ENCODE results near the gene PARP6.
A peak's percentile ranks its signal among the peaks of the same experiment; 100 is the strongest.

PARP6 gene

DNA sequence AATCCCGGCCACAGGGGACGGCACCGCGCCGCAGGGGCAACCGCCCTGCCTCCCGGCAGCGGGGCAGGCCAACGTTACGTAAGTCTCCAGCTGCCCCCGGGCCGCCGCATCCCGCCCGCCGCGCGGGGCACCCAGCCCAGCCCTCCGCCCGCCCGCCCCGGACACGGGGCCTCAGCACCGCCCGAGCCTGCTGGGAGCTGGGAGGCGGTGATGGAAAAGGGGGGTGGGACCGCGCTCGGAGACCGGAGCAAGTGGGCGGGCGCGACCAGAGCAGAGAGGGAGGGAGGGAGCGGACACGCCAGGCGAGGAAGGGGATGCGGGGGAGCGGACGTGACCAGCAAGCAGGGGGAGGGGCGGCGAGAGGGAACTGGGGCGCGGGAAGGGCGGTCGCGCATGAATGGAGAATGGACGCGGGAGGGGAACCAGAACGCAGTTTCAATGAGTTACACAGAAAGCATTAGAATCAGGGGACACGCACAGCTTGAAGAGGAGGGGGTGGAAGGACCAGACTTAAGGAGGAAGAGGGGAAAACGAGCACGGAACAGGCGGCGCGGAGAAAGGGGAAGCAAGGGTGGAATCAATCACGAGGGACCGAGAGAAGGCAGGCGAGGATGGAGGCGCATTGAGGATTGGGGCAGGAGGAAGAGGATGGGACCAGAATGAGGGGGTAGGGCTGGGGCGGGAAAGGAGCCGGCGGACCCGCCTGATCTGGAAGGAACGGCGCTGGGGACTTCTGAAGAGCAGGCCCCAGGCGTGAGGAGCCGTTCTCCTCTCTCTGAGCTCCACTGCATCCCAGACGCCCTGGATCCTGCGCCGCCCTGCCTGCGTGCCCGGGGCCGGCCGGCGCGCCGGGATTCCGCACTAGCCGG, 41.9 kb downstream of the PARP6 start:
- peak; percentile 56 for DNase-seq

DNA sequence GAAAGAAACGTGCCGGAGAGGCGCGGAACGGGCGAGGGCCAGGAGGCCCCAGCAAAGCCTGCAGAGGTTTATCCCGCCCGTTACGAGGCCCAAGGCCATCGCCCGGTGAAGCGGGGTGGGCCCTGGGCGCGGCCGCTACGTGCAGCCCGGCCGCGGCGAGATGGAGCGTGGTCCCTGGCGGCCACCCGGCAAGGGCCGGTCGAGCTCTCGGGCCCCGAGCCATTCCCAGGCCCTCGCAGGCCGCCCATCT, 42.5 kb downstream of the PARP6 start:
- no peak for DNase-seq

DNA sequence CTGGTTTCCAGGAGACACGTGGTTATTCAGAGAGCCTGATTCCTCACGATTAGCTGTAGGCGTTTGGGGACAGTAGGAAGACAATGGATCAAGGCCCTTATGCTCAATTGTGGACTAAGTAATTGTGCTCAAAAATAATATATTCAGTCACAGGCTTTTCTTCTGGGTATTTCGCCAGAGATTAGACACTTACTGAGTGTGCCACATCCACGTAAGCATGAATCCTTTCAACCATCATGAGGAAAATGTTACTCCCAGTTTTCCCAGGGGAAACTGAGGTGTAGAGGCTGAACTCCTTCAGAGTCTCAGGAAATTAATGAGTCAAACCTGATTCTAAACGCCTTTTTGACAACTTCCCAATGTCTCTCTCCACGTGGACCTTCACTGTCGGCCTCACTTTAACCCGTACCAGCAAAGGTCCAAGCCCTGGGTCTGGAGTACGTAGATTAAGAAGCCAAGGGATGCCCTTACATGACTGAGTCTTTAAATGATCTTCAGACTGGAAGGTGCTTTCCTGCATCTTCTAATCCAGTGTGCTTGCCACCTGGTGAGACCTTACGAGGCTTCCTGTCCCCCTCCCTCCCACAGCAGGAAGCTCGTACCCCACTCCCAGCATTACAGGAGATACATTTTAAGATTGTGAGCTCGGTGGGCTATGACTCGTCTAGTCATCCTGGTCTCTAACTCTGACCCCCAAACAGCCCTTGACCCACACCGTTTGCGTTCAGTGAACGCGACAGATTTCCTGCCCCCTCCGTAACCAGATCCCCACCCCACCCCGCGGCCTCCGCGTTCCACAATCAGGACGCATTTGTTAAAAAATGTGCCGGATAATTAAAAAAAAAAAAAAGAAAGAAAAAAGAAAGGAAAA, 43.0 kb downstream of the PARP6 start:
- peak; percentile 22 for DNase-seq

DNA sequence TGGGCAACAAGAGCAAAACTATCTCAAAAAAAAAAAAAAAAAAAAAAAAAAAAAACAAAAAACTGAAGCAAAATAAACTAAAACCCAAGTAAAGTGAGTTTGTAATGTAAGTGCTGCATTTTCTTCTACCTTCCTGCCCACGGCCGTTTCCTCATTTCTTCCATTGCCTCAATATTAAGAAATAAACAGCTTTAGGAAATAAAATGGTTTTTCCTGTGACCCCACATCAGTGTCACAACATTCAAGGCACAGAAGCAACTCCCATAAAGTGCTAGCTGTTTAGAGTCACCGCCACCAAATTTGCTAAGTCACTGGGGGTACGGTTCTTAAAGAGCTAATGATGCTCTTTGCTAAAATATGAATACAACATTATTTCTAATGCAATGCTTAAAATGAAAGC, 44.6 kb downstream of the PARP6 start:
- no peak for DNase-seq

DNA sequence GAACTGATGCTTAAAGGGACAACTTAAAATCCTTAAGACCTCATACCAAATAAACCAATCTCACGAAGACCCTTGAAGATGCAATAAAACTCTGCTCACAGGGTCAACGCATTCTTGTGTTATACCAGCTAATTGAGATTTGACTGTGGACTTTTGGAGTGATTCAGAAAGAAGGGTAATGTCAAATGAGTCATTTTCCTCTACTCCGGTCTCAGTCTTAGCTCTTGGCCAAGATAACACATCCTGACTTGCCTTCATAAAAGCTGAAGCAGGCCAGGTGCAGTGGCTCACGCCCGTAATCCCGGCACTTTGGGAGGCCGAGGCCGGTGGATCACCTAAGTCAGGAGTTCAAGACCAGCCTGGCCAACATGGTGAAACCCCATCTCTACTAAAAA, 45.2 kb downstream of the PARP6 start:
- DNase-seq: peak; percentile 22

DNA sequence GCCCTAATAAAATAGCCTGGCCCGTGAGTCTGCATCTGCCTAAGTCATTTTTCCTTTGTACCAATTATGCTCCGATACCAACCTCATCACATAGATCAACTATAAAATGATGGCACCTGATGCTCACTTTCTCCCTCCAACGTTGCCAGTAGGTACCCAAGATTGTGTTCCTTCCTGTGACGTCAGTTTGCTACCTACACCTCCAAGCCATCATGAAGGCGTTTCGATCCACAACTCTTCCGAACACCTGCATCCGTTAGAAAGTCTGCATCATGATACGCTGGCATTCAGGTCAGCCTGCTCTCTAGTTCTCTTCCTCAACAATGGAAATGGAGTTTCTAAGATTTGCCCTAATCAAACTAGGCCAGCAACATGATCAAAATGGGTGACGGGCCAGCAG, 49.1 kb downstream of the PARP6 start:
- no peak for DNase-seq

DNA sequence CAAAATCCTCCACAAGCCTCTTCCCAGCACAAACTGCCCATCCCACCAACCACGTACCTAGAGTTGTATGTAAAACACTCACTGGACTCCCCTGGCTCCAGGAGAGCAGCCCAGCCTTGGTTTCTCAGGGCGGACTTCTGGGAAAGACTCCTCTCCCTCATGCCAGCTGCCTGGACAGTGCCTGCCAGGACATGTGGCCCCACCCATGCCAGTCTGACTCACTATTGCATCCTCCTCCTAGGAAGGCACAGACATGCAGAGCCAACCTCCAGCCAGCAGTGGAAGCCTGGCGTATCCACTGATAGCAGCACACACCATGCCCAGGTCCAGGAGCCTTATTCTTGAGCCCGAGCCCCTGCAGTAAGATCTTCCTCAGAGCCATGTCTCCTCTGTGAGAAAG, 50.0 kb downstream of the PARP6 start:
- no peak for DNase-seq

DNA sequence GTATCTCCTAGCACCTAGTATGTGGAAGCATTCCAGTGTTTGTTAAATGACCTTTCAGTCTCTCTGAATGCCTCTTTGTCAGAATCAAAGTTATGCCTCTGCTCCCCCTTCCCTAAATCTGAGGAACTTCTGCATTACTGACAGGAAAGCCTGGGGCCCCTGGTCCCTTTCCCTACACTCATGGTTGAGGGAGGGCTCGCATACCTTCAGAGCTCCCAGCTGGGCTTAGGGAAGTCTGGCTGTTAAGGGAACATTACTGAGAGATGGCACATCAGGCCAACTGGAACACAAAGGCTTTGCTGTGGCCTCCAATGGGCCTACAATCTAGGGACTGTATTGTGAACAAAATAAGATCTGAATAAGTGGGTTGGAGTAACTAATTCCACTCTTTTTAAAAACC, 51.7 kb downstream of the PARP6 start:
- DNase-seq: no peak

DNA sequence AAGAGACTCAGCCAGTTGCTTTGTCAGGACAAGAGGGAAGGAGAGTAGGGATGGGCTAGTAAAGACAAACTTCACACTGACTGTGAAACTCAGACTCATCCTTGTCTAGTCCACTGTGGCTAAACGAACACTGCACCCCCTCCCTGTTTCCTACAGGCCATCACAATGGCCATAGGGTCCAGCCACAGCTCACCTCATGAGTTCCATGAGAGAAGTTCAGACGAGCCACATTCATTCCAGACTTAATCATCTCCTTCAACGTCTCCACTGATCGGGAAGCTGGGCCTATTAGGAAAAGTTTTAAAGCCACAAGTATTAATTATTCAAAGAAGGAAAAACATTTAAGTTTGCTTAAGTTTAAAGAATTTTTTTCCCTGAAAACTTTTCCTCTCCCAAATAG, 55.1 kb downstream of the PARP6 start:
- no peak for DNase-seq

DNA sequence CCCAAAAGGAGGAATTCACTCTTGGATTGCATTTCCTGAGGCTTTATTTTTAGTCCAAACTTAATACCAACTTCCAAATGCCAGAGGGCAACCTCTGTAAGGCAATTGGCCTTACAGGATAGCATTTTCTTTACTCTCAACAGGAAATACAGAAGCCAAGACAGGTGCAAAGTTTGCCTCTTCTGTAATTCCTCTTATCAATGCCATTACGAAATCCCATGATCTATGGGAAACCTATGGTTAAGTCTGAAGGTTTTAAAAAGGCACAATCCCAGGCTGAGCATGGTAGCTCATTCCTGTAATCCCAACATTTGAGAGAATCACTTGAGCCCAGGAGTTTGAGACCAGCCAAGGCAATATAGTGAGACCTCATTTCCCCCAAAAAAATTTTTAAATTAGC, 56.3 kb downstream of the PARP6 start:
- DNase-seq: no peak

DNA sequence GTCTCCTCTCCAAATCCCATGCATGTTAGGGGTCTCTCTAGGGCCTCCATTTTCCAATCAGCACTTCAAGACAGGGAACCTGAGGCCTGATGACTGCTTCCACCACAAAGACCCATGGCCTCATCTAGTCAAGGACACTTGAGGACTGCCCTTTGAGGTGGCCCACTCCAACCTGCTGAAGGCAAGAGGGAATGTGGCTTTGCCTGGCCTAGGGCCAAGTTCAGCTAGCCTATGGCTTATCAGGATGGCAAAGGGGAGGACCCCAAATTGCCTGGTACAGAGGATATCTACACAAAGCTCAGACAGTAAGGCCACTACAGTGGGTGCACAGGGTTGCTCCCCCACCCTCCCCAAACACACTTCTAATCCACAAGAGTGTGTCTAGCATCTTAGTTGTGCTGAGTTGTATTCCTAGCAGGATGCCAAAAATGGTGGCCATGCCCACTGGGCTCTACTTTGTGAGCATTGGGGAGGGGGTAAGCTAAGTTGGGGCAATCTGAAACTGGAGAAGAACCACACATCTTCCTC, 64.7 kb downstream of the PARP6 start:
- no peak for DNase-seq

DNA sequence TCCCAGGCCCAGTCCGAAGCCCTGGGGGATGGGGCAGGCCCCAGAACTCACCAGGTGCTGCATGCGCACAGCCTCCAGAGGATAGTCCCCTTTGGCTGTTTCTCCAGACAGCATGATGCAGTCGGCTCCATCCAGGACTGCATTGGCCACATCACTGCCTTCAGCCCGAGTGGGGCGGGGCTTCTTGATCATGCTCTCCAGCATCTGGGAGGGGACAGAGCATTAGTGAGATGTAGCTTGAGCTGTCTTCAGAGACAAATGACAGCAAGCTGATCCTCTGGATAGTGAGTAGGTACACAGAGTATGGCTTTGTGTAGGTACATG, 65.7 kb downstream of the PARP6 start:
- no peak for DNase-seq

DNA sequence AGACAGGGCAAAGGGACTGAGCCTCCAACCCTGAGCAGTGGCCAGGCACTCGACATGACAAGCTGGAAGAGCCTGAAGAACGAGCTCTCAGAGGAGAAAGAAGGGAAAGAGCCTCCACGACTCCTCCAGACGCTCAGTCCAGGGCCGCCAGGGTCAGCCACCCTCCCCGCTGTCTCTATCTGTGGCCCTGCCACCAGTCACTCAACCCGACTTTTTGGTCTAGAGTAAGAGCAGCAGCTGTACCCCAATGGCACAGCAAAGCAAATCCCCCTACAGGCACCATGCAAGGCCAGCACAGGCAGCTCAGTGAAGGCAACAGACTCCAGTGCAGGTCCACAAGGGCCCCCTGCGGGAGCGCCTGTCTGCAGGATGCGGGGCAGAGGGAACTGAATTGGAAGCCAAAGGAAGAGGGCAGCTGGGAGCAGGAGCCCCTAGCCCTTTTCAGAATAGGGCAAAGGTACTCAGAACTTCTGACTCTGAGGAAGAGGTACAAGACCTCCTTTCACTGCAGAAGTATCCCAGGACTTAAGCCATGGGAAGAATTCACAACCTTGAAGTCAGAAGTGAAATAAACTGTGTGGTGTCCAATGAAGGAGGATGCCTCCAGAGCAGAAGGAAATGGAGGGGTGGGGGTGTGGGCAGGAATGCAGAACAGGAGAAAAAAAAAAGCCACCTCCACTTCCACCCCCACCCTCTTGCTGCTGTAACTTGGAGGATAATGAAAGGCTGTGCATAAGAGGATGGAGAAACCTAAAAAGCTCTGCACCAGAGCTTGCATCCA, 66.3 kb downstream of the PARP6 start:
- no peak for DNase-seq

DNA sequence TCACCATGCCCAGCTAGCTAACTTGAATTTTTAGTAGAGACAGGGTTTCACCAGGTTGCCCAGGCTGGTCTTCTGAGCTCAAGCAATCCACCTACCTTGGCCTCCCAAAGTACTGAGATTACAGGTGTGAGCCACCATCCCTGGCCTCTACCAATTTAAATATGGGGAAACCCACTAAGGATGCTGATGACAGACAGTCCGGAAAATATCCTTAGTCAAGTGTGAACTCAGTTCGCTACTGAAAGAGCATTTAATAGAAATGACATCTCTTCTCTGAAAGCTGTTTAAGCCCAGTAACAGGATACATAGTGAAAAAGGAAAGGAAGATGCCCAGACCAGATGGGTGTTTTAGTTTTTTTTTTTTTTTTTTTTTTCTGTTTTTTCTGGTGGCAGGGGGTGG, 67.1 kb downstream of the PARP6 start:
- no peak for DNase-seq

DNA sequence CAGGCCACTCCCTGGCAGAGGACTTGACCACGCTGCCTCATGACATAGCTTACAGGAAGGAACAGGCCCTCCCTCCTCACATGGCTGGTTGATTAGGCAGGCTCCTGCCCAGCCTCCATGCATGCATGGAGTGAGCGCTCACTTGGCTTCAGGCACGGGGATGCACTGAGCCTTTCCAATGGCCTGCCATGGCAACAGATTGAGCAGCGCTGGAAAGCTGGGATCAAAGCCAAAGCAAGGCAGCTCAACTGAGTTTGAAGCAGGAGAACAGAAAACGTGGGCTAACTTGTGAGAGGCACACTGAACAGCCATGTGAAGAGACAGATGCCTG, 68.9 kb downstream of the PARP6 start:
- no peak for DNase-seq

DNA sequence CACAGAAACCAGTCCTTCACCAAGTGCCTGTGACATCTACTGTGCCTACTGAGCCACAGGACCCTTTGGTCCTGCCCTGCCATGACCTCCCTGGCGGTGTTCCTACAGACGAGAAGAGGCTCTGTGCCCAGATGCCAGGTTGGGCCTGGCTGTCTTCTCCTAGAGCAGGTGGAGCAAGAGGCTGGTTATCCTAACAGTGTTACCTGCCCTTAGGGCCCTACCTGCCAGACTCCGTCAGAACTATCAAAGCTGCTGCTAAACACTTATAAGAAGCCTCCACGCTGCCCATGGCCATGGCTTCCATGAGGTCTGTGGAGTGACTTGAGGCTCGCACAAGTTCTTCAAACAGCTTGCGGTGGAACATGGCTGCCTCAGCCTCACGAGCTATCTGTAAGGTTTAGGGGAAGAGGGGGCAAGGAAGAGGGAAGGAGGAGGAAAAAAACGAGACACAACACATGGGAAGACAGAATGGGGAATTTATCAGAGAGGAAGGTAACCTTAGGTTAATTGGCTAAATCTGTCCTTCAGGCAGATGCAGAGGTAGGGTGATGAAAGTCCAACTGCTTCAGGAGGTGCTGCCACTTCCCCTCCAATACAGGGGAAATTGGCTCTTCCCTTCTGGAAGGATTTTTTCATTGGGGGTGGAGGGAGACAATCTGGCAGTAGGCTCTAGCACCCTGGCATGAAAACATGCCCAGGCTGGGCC, 69.4 kb downstream of the PARP6 start:
- no peak for DNase-seq

DNA sequence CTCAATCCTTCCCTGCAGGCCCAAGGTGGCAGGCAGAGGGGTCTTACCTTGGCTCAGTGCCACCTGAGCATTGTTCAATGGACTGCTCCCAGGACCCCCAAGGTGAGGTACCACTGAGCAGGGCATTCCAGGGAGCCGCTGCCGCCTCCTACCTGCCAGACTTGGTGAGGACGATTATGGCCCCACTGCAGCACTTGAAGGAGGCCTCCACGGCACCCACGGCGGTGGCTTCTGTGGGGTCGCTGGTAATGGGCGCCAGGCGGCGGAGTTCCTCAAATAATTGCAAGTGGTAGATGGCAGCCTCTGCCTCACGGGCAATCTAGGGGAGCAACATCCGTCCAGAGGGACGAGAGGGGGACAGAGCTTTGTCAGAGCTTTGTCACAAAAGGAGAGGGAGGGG, 70.1 kb downstream of the PARP6 start:
- no peak for DNase-seq

DNA sequence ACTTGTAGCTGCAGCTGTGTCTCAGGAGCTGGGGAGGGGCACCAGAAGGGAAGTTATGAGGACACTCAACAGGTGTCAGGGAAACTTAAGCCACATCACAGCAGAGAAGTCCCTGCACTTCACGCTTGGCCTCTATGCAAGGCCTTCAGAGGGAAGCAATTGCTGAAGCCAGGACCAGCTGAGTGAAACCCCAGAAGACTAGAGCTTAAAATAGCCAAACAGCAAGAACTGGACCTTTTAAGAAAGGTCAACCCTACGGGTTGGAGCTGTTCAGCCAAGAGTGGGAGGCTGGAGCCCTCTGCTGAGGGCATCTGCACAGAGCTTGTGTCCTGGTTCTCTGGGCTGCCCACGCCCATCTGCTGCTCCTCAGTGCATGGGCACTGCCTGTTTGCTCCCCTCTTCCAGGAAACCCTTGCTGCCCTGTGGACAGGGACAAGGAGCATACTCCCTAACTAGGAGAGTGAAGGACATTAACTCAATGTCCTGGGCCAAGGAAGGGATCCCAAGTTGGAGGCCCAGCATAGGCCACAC, 70.9 kb downstream of the PARP6 start:
- DNase-seq: no peak

DNA sequence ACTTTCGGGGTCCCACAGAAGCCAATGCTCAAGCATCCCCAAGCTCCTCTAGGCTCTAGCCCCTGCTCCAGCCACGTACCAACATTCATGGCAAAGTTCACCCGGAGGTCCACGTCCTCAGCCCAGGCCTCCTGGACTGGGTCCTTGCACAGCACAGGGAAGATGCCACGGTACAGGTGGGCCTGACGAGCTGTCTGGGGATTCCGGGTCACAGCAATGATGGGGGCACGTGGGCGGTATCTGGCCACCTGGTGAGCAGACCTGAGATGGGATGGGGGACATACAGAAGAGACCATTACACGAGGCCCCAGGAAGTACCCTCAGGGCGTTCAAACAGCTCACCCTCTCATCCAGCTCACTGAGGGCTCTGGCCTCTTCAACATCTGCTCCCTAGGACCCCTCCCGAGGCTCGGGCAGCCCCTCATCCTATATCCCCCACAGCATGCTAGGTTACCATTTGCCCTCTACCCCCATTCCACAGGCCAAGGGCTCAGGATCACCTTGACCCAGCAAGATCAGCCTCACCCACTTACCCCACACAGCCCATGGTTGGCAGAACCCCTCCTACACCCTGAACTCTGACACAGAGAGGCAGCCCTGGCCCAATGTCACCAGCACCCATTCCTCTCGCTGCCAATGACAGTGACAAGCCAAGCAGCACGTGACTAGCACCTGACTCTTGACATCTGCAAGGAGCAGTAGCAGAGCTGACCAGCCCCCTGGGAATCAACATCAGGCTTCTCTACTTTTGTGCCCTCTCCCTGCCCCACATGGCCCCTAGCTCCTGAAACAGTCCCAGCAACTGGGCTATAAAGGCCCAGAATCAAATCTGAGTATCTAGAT, 71.7 kb downstream of the PARP6 start:
- no peak for DNase-seq

DNA sequence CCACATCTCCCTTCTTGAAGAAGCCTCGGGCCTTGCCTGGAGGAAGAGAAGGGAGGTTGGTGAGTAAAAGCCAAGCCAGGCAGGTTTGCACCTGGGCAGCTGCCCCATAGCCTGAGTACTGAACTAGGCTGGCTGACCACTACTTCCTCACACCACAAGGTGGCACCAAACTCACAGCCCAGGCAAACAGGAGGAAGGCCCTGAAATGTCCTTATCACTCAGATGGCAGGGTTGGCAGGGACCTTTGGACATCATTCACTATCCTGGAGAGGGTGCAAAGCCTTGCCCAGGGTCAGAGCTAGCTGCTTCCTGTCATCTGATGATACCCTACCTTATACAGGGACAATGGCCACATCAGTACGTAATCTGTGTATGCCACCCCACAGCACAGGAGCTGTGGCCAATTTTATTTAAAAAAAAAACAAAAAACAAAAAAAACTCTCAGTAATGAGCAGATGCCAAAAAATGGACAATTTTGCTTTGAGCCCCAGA, 72.6 kb downstream of the PARP6 start:
- peak; percentile 67 for DNase-seq

DNA sequence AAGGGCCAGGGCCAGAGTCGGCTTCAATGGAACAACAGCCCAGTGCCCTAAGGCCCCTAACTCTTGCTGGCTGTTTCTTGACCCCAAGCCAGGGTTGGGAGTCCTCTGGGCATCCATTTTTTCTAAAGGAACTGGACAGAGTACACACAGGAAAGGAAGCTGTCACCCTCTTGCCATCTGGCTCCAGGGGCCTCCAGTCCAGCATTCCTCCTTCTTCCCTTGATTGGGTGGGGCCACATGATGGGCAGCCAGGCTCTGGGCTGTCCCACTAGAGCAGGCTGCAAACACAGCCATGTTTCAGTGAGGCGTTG, 73.2 kb downstream of the PARP6 start:
- DNase-seq: no peak
